Osteoblast (primary cell): ENCODE data around the gene SLC12A5. TPM values are rescaled to one million over a fixed set of nuclear protein-coding genes. Genes with fewer than 3 reads are reported as not detected.

Source experiments
- DNase-seq: peaks from one replicate; pipeline ENCODE4 v3.0.0; 2011; ENCODE audit warnings: low spot score, mixed read lengths; ENCODE audit not compliant: insufficient read length; ENCODE audit errors: missing footprints
- H2AFZ ChIP-seq: 2 replicates; pipeline ENCODE4 v1.6.0; 2011; ENCODE audit warnings: mild to moderate bottlenecking, low read length
- H3K27ac ChIP-seq: 2 replicates; pipeline ENCODE4 v1.5.1; 2011; ENCODE audit warnings: mild to moderate bottlenecking, low read depth, low read length, moderate library complexity
- H3K27me3 ChIP-seq: 2 replicates; pipeline ENCODE4 v1.6.0; 2012; ENCODE audit warnings: mild to moderate bottlenecking, control low read depth, inconsistent platforms, low read length, moderate library complexity; ENCODE audit not compliant: insufficient read depth
- H3K36me3 ChIP-seq: 2 replicates; pipeline ENCODE4 v1.5.1; 2011; ENCODE audit warnings: mild to moderate bottlenecking, low read length, control low read depth, moderate library complexity; ENCODE audit not compliant: insufficient read depth
- H3K4me1 ChIP-seq: 2 replicates; pipeline ENCODE4 v1.5.1; 2011; ENCODE audit warnings: mild to moderate bottlenecking, low read length, control low read depth, moderate library complexity; ENCODE audit not compliant: insufficient read depth
- H3K4me2 ChIP-seq: 2 replicates; pipeline ENCODE4 v1.6.0; 2011; ENCODE audit warnings: mild to moderate bottlenecking, low read length; ENCODE audit not compliant: insufficient read depth
- H3K4me3 ChIP-seq: fragments of 200-600 bp; sonication (generic); 3 replicates; pipeline ENCODE4 v1.5.1; 2012; ENCODE audit warnings: mild to moderate bottlenecking, low read length, inconsistent platforms; ENCODE audit not compliant: insufficient read depth
- H3K79me2 ChIP-seq: 2 replicates; pipeline ENCODE4 v1.6.0; 2012; ENCODE audit warnings: mild to moderate bottlenecking, low read length, control low read depth, inconsistent platforms; ENCODE audit not compliant: insufficient read depth
- H3K9me3 ChIP-seq: 2 replicates; pipeline ENCODE4 v1.5.1; 2011; ENCODE audit warnings: low read depth, low read length, control low read depth
- H4K20me1 ChIP-seq: 2 replicates; pipeline ENCODE4 v1.6.0; 2012; ENCODE audit warnings: mild to moderate bottlenecking, low read length, control low read depth; ENCODE audit not compliant: insufficient read depth
- CTCF ChIP-seq: IDR thresholded peaks from 2 replicates; pipeline ENCODE4 v1.5.1; 2011; ENCODE audit warnings: mild to moderate bottlenecking, low read depth, low read length, moderate library complexity; ENCODE audit errors: extremely low read depth
- total RNA-seq: library from RNA; depleted of rRNA; stranded (reverse); fragments of >200 nt; gene quantifications from 2 replicates; pipeline ENCODE4 v1.2.3, GENCODE V29; 2012

SLC12A5 gene
- total RNA-seq, 1 donor, result under 0.01 TPM

- no peak overlapping the region for H2AFZ ChIP-seq
- peaks cover 5% of the 10 kb centered on the region for H3K4me1 ChIP-seq
- no peak overlapping the region for H3K27ac ChIP-seq
- no peaks in the 10 kb centered on the region for H3K9me3 ChIP-seq
- peak; percentile 18 for TF ChIP-seq CTCF
- no peak overlapping the region for H3K4me3 ChIP-seq
- no peak overlapping the region for H3K4me2 ChIP-seq
- H3K27me3 ChIP-seq, result peaks cover 37% of the 10 kb centered on the region
- DNase-seq, result peak; percentile 86
- H4K20me1 ChIP-seq, result no peaks in the 10 kb centered on the region
- no peaks in the 10 kb centered on the region for H3K79me2 ChIP-seq
- no peaks in the 10 kb centered on the region for H3K36me3 ChIP-seq
Measured at GRCh38 chr20:46011631-46012482, 17.2 kb upstream of the SLC12A5 start.

- no peak overlapping the region for H3K27ac ChIP-seq
- H2AFZ ChIP-seq, result no peak overlapping the region
- no peak overlapping the region for H3K4me2 ChIP-seq
- peaks cover 5% of the 10 kb centered on the region for H3K4me1 ChIP-seq
- no peaks in the 10 kb centered on the region for H3K9me3 ChIP-seq
- H3K79me2 ChIP-seq, result no peaks in the 10 kb centered on the region
- no peaks in the 10 kb centered on the region for H4K20me1 ChIP-seq
- no peaks in the 10 kb centered on the region for H3K36me3 ChIP-seq
- TF ChIP-seq CTCF, result no peak
- no peak overlapping the region for H3K4me3 ChIP-seq
- DNase-seq, result peak; percentile 52
- H3K27me3 ChIP-seq, result peaks cover 37% of the 10 kb centered on the region
Measured at GRCh38 chr20:46012921-46013320, 16.1 kb upstream of the SLC12A5 start.

- H3K27me3 ChIP-seq, result peaks cover 37% of the 10 kb centered on the region
- H3K79me2 ChIP-seq, result no peaks in the 10 kb centered on the region
- no peak overlapping the region for H3K4me2 ChIP-seq
- no peak overlapping the region for H3K27ac ChIP-seq
- DNase-seq, result peak; percentile 68
- no peaks in the 10 kb centered on the region for H3K9me3 ChIP-seq
- no peaks in the 10 kb centered on the region for H3K36me3 ChIP-seq
- TF ChIP-seq CTCF, result no peak
- H2AFZ ChIP-seq, result no peak overlapping the region
- no peak overlapping the region for H3K4me3 ChIP-seq
- no peaks in the 10 kb centered on the region for H4K20me1 ChIP-seq
- H3K4me1 ChIP-seq, result no peaks in the 10 kb centered on the region
Measured at GRCh38 chr20:46013322-46013828, 15.6 kb upstream of the SLC12A5 start.

GRCh38 chr20:46013829-46014516 lies 15.0 kb upstream of the SLC12A5 start:
- DNase-seq, result peak; percentile 94
- Histone ChIP-seq H3K4me2 (no peak overlapping the region), H3K9me3 (no peaks in the 10 kb centered on the region), H4K20me1 (no peaks in the 10 kb centered on the region), H3K27me3 (peaks cover 37% of the 10 kb centered on the region), H3K27ac (no peak overlapping the region), H3K36me3 (no peaks in the 10 kb centered on the region), H3K4me3 (no peak overlapping the region), H3K4me1 (no peaks in the 10 kb centered on the region), H3K79me2 (no peaks in the 10 kb centered on the region), H2AFZ (no peak overlapping the region)
- TF ChIP-seq CTCF, result peak; percentile 50
